Measurements from ENCODE around the gene TMEM117.

Gene TMEM117

DNA sequence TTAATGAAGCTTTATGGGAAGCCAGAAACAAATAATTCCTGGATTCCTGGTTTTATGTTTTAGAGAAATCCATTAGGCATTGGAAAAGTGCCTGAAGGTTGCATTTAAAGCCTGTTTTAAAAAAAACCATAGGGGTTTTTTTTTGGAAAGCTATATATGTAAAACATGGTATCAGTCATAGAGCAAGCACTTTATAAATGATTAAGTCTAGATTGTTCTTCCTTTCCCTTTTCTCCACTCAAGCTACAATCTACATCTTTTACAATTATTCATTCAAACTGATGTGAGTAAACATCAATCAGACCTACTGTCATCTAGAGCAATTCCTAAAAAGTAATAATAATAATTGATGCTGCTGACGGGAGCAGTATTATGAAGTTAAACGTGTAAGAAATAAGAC, 500.7 kb downstream of the TMEM117 start:
- H3K4me3 ChIP-seq (replicated peaks; ENCODE audit: low read depth, low read length): no peak overlapping the region
- no peak for DNase-seq (ENCODE audit: low read depth)
- no peak for TF ChIP-seq CTCF (IDR thresholded peaks at IDR 0.05; ENCODE audit: low read length, missing control alignments)

GRCh38 chr12:44342371-44342770, 506.5 kb downstream of the TMEM117 start:
- DNase-seq (ENCODE audit: low read depth): no peak
- H3K4me3 ChIP-seq (replicated peaks; ENCODE audit: low read depth, low read length): no peak overlapping the region
- TF ChIP-seq CTCF (IDR thresholded peaks at IDR 0.05; ENCODE audit: low read length, missing control alignments): no peak

DNA sequence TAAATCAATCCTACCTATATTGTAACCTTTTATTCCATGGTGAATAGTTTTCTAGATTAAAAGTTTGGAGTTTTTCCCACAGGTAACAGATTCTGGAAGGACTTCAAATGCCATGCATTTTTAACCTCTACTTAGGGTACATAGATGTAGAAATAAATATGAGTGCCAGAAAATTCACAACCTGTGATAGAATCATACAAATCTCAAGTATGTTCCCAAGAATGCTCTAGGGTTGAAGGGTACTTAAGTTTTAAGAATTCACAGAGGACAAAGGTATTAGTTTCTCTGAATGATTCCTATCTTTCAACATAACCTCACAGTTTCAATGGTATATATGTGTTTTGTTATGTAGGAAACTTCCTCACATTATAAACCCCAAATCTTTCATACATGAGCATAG, 511.3 kb downstream of the TMEM117 start:
- no peak overlapping the region for H3K4me3 ChIP-seq (replicated peaks; ENCODE audit: low read depth, low read length)
- no peak for DNase-seq (ENCODE audit: low read depth)
- TF ChIP-seq CTCF (IDR thresholded peaks at IDR 0.05; ENCODE audit: low read length, missing control alignments): no peak

- H3K4me3 ChIP-seq (replicated peaks; ENCODE audit: low read depth, low read length): no peak overlapping the region
- no peak for TF ChIP-seq CTCF (IDR thresholded peaks at IDR 0.05; ENCODE audit: low read length, missing control alignments)
- DNase-seq (ENCODE audit: low read depth): no peak
These were observed 521.6 kb downstream of the TMEM117 start for GRCh38 chr12:44357494-44357893.

DNA sequence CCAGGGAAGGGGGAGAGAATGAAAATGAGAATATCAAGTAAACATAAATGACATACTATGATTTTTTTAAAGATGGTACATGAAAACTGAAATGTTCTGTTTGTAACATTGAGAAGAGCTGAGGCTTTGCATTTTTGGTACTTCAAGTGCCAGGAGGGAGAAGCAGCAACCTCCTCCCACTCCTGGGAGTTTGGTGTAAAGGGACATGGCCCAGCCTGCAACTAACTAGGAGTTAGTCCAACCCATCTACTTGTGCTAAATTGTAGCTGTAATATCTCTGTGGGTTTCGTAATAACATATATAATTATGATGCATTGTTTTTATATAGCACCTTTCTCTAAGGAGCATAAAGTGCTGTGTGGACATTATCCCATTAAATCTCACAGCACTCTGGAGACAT, 522.8 kb downstream of the TMEM117 start:
- TF ChIP-seq CTCF (IDR thresholded peaks at IDR 0.05; ENCODE audit: low read length, missing control alignments): no peak
- H3K4me3 ChIP-seq (replicated peaks; ENCODE audit: low read depth, low read length): no peak overlapping the region
- DNase-seq (ENCODE audit: low read depth): no peak

DNA sequence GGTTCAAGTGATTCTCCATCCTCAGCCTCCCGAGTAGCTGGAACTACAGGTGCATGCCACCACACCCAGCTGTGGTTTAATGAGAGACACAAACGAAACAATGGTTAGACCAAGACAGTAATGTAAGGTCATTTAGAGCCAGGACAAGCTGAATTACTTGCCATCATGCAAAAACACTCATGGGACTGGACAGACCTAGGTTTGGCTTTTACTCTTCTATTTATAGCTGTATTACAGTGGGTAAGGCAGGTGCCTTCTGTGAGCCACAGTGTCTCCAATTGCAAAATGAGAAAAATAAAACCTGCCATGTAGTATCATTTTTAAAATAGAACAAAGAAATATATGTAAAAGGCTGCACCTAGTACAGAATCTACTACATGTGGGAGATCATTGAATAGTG, 527.1 kb downstream of the TMEM117 start:
- no peak for TF ChIP-seq CTCF (IDR thresholded peaks at IDR 0.05; ENCODE audit: low read length, missing control alignments)
- DNase-seq (ENCODE audit: low read depth): no peak
- H3K4me3 ChIP-seq (replicated peaks; ENCODE audit: low read depth, low read length): no peak overlapping the region

- H3K4me3 ChIP-seq (replicated peaks; ENCODE audit: low read depth, low read length): no peak overlapping the region
- TF ChIP-seq CTCF (IDR thresholded peaks at IDR 0.05; ENCODE audit: low read length, missing control alignments): no peak
- no peak for DNase-seq (ENCODE audit: low read depth)
These were observed 531.3 kb downstream of the TMEM117 start for GRCh38 chr12:44367136-44367535.
